ENCODE measurements around the gene LTF.

Gene LTF

DNA sequence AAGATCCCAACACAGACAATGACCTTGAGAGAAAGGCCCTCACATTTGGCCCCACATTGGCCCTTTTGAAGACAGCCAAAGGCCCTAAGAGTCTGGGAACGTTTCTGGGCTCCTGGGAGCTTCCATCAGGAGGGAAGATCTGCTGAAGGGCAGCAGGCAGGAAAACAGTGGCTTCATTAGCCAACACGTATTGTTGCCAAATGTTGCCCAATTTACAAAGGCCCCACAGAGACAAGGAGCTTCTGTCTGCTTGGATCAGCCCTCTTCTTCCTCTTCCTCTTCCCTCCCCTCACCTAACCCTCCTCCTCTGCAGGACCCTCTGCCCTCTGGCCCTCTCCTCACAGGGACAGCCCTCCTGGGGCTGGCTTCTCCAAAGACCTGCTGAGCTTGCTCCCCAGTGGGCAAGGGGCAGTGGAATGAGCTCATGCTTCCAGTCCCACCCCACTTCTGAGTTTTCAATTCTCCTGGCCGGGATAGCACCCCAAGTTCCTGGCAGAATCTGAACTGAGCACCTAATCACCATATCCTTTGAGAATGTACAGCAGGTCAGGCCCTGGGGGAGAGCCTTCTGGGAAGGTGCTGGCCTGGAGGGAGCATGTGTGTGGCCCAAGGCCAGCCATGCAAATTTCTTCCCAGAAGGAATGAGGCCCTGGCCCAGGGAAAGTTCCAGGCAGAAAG lies 5.1 kb upstream of the LTF start:
- no peak overlapping the region for H3K27ac ChIP-seq

DNA sequence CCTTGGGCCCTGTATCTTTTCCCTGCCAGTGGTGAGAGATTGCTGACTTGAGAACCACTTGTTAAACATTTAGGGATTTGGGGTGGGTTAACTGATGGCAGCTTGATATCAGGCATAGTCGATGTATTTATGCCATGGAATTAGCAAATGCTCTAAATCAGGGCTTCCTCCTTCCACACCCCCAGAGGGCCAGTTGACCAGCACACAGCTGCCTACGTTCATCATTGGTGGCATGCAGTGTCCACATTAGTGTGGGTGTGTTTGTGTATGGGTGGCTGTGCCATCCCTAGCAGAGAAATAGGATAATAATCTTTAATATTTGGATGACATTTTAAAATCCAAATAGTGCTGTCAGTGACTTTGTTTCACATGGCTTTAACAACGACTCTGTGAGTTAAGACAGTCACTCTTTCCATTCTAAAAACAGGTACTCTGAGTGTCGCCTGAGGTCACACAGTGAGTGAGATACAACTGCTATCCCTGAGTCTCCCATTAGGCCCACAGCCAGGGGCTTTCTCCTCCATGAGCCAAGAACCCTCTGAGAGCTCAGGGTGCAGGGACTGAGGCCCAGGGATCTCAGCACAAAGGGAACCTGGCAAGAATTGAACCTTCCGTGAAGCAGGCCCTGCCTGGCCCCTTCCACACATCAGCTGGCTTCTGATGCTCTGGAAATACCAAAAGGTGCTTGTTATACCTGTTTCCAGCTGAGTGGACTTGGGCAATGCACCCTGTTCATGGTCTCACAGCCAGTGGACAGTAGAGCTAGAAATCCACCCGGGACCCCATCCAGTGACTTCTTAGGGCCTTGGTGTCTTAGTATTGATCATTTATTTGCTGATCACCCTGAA lies 4.3 kb upstream of the LTF start:
- no peak overlapping the region for H3K4me2 ChIP-seq (ENCODE audit: low read length)
- no peaks in the 10 kb centered on the region for H3K36me3 ChIP-seq (ENCODE audit: control insufficient read depth, insufficient read depth, low read length)
- H3K9me3 ChIP-seq (ENCODE audit: control insufficient read depth, low read length): no peaks in the 10 kb centered on the region
- H3K27ac ChIP-seq: no peak overlapping the region
- H3K79me2 ChIP-seq: no peaks in the 10 kb centered on the region
- TF ChIP-seq, protein P1, sequence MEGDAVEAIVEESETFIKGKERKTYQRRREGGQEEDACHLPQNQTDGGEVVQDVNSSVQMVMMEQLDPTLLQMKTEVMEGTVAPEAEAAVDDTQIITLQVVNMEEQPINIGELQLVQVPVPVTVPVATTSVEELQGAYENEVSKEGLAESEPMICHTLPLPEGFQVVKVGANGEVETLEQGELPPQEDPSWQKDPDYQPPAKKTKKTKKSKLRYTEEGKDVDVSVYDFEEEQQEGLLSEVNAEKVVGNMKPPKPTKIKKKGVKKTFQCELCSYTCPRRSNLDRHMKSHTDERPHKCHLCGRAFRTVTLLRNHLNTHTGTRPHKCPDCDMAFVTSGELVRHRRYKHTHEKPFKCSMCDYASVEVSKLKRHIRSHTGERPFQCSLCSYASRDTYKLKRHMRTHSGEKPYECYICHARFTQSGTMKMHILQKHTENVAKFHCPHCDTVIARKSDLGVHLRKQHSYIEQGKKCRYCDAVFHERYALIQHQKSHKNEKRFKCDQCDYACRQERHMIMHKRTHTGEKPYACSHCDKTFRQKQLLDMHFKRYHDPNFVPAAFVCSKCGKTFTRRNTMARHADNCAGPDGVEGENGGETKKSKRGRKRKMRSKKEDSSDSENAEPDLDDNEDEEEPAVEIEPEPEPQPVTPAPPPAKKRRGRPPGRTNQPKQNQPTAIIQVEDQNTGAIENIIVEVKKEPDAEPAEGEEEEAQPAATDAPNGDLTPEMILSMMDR (IDR thresholded peaks at IDR 0.05): no peak
- H3K4me1 ChIP-seq: no peaks in the 10 kb centered on the region
- H3K4me3 ChIP-seq (ENCODE audit: low read depth, low read length): no peak overlapping the region
- H3K9ac ChIP-seq: no peak overlapping the region
- H3K27me3 ChIP-seq (ENCODE audit: control insufficient read depth, insufficient read depth, low read length): no peaks in the 10 kb centered on the region
- no peak overlapping the region for H2AFZ ChIP-seq

More for the DNA sequence above, 5.1 kb upstream of the LTF start:
- H3K27me3 ChIP-seq (ENCODE audit: control insufficient read depth, insufficient read depth, low read length): no peaks in the 10 kb centered on the region
- H3K4me1 ChIP-seq: no peaks in the 10 kb centered on the region
- no peak overlapping the region for H3K9ac ChIP-seq
- no peaks in the 10 kb centered on the region for H3K9me3 ChIP-seq (ENCODE audit: control insufficient read depth, low read length)
- no peaks in the 10 kb centered on the region for H3K79me2 ChIP-seq
- TF ChIP-seq, protein P1 (IDR thresholded peaks at IDR 0.05): no peak
- H3K36me3 ChIP-seq (ENCODE audit: control insufficient read depth, insufficient read depth, low read length): no peaks in the 10 kb centered on the region
- H3K4me2 ChIP-seq (ENCODE audit: low read length): no peak overlapping the region
- H2AFZ ChIP-seq: no peak overlapping the region
- H3K4me3 ChIP-seq (ENCODE audit: low read depth, low read length): no peak overlapping the region

DNA sequence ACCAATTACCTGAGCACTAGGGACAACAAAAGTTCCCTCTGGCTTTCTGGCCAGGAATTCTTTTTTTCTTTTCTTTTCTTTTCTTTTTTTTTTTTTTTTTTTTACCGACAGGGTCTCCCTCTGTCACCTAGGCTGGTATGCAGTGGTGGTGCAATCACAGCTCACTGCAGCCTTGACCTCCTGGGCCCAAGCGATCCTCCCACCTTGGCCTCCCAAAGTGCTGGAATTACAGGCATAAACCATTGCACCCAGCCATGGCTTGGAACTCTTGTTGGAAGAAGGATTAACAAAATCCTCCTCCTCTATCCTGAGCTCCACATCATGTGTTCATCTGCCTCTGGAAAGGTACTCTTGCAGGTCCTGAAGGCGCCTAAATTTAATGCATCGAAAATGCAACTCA lies 2.9 kb upstream of the LTF start:
- Histone ChIP-seq H3K9ac (no peak overlapping the region), H2AFZ (no peak overlapping the region), H3K4me1 (no peaks in the 10 kb centered on the region), H3K36me3 (ENCODE audit: control insufficient read depth, insufficient read depth, low read length) (no peaks in the 10 kb centered on the region), H3K4me2 (ENCODE audit: low read length) (no peak overlapping the region), H3K79me2 (no peaks in the 10 kb centered on the region), H3K9me3 (ENCODE audit: control insufficient read depth, low read length) (no peaks in the 10 kb centered on the region), H3K27ac (no peak overlapping the region), H3K27me3 (ENCODE audit: control insufficient read depth, insufficient read depth, low read length) (no peaks in the 10 kb centered on the region), H3K4me3 (ENCODE audit: low read depth, low read length) (no peak overlapping the region)
- TF ChIP-seq, protein P1 (IDR thresholded peaks at IDR 0.05): no peak

DNA sequence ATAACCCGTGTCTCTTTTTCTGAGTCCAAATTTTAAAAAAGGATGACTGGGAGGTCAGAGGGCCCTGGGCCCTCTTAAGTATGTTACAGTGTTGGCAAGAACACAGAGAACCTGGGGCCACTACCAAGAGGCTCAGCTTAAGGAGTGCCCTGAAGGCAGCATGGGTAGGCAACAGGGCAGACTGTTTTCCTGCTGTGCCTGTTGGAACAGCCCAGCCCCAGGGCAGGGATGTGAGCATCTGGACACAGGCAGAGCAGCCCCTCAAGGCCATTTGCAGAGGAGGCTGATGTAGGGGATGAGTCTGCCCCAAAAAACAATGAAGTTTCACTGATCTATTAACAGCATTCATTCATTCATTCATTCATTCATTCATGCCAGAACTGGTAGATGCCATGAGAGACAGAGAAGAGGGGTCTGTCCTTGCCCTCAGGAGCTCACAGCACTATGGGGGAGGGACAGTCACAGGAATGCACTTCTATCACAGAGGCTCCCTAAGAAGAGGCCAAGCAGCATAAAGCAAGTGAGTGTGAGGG lies 2.2 kb upstream of the LTF start:
- no peak overlapping the region for H3K4me2 ChIP-seq (ENCODE audit: low read length)
- H3K79me2 ChIP-seq: no peaks in the 10 kb centered on the region
- H2AFZ ChIP-seq: no peak overlapping the region
- H3K27me3 ChIP-seq (ENCODE audit: control insufficient read depth, insufficient read depth, low read length): no peaks in the 10 kb centered on the region
- H3K4me1 ChIP-seq: no peaks in the 10 kb centered on the region
- no peaks in the 10 kb centered on the region for H3K9me3 ChIP-seq (ENCODE audit: control insufficient read depth, low read length)
- no peak overlapping the region for H3K27ac ChIP-seq
- H3K4me3 ChIP-seq (ENCODE audit: low read depth, low read length): no peak overlapping the region
- H3K36me3 ChIP-seq (ENCODE audit: control insufficient read depth, insufficient read depth, low read length): no peaks in the 10 kb centered on the region
- no peak overlapping the region for H3K9ac ChIP-seq
- TF ChIP-seq, protein P1 (IDR thresholded peaks at IDR 0.05): no peak

Measured in parathyroid adenoma (tissue), 2 donors.